GM20000 (cell line): ENCODE measurements around the gene DNASE1L2.
"Not testable (repeated sequence)": the region's sequence is repeated elsewhere in the genome, so short reads cannot be mapped to it uniquely, and the experiment has no call there.

ENCODE experiments used
- DNase-seq: peaks from one replicate; pipeline ENCODE4 v3.0.0; 2012; ENCODE audit warnings: low spot score
- CTCF ChIP-seq: IDR thresholded peaks from 2 replicates; pipeline ENCODE4 v1.5.1; 2012; ENCODE audit warnings: mild to moderate bottlenecking, control low read depth; ENCODE audit errors: extremely low read depth, missing control alignments

DNASE1L2 gene

DNA sequence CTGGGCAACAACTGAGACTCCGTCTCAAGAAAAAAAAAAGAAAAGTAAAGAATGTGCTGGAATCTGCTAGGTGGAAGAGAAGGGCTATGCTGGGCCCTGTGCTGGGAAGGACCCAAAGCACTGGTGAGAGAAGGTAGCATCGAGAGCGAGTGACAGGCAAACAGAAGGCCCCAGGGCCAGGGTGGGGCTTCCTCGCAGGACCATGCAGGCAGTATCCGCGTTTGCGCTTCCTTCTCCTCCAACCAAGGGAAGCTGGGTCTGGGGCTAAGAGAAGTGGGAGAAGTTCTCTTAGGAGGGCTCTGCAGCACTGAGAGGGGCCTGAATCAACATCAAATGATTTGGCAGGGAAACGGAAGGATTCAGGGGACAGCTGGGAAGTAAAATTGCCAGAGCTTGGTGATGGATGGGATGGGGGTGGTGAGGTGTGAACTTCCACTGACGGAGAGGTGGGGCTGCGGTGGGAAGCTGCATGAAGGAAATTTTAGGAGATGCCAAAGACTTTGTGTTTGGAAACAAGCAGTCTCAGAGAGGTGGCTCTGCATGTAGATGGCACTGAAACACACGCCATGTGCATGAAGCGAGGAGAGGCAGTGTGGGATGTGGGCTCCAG lies 20.4 kb downstream of the DNASE1L2 start:
- no peak for DNase-seq
- TF ChIP-seq CTCF, result no peak

DNA sequence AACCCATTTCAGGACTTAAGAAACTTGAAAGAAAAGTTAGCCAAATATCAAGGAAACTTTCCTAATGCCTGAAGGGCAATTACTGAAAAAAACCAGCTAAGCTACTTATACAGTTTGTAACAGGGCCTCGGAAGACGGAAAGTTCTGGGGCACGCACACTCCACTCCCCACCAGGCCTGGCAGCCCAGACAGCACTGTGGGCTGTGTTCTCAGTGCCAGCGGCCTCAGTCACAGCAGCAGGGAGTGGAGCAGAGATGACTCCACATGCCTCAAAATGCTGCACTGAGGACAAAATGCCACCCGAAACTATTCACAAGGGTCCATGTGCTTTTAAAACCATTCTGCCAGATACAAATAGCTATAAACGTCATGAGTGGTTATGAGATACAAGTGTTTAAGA lies 21.5 kb downstream of the DNASE1L2 start:
- no peak for DNase-seq
- TF ChIP-seq CTCF, result no peak

- DNase-seq, result not testable (repeated sequence)
These were observed 22.3 kb downstream of the DNASE1L2 start for GRCh38 chr16:2258530-2258929.

DNA sequence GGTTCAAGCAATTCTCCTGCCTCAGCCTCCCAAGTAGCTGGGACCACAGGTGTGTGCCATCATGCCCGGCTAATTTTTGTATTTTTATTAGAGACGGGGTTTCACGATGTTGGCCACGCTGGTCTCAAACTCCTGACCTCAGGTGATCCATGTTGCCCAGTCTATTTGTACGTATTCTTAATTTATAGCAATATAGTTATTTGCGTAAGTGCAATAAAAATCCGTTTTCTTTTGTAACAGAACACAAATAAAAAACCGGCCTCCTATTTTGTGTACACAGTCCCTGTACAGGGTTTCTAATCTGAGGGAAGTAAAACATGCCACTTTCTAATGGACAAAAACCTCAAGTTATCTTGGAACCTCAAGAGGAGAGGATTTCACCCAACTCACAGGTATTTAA lies 24.0 kb downstream of the DNASE1L2 start:
- no peak for TF ChIP-seq CTCF
- DNase-seq, result no peak

DNA sequence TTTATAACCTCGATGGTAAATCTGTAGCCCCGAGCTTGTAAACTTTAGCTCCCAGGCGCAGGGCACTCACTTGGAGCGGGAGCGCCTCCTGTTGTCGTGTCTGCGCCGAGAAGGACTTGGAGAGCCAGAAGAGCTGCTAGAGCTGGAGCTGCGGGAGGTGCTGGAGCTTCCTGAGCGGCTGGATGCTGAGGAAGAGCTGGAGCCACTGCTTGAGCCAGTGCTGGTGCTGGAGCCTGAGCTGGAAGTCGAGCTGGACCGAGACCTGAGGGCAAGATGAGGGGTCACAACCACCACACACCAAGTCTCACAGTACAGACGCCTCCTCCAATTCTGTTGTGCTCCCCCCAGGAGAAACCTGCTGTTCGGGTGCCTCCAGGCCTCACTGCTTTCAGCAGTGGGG lies 26.8 kb downstream of the DNASE1L2 start:
- not testable (repeated sequence) for DNase-seq

DNA sequence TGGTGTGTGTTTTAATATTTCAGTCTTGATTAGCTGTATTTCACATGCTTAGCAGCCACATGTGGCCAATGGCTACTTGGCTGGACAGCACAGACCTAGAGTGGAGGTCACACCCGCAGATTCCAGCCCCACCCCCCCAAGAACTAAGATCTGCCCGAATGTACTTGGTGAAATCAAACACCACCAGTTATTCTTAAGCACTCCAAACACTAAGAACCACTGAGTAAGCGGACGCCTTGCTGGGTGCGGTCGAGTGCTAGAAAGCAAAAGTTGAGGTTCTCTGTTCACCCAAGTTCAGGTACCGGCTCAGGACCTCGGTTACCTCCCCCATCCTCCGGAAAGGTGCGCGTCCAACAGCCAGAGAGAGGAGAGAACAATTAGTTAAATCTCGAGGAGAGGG lies 30.6 kb downstream of the DNASE1L2 start:
- not testable (repeated sequence) for DNase-seq

GRCh38 chr16:2267505-2267912 lies 31.3 kb downstream of the DNASE1L2 start:
- peak; percentile 82 for DNase-seq

- DNase-seq, result peak; percentile 100
- TF ChIP-seq CTCF, result no peak
These were observed 31.8 kb downstream of the DNASE1L2 start, which contains the start of gene RNPS1 for GRCh38 chr16:2267913-2268666. TSS of gene RNPS1 (minus strand) at chr16:2268126. CDS start at chr16:2264643, 3,483 bp downstream.

GRCh38 chr16:2270070-2270462 lies 33.8 kb downstream of the DNASE1L2 start:
- TF ChIP-seq CTCF, result no peak
- DNase-seq, result no peak
